Esophagus squamous epithelium (tissue), 5 donors: ENCODE data around the gene HIVEP1. TPM values are rescaled to one million over a fixed set of nuclear protein-coding genes. Genes with fewer than 3 reads are reported as not detected.

Source experiments
- DNase-seq: peaks from one replicate; lab custom pipeline; 2025; lab: John Stamatoyannopoulos, UW
- H3K27ac ChIP-seq, 4 donors: fragments of 200-600 bp; sonication (generic); one replicate each; pipeline ENCODE4 v1.5.1; 2016 to 2019; ENCODE audit warnings: mild to moderate bottlenecking in 1 of 4
- H3K27me3 ChIP-seq, 4 donors: fragments of 200-600 bp; sonication (generic); 1 replicate in 3 of 4; 2 replicates in 1 of 4; pipeline versions ENCODE4 v1.5.1 to v1.6.0; 2017 to 2021; ENCODE audit warnings: antibody characterized with exemption in 1 of 4
- H3K36me3 ChIP-seq, 3 donors: fragments of 200-600 bp; sonication (generic); one replicate each; pipeline ENCODE4 v1.5.1; 2016 to 2019
- H3K4me1 ChIP-seq, 3 donors: fragments of 200-600 bp; sonication (generic); one replicate each; pipeline ENCODE4 v1.5.1; 2017 to 2019
- H3K4me3 ChIP-seq, 4 donors: fragments of 200-600 bp; sonication (generic); 1 replicate in 3 of 4; 2 replicates in 1 of 4; pipeline ENCODE4 v1.5.1; 2016 to 2019; ENCODE audit warnings: mild to moderate bottlenecking in 2 of 4, moderate library complexity in 1 of 4
- H3K9me3 ChIP-seq, 3 donors: fragments of 200-600 bp; sonication (generic); one replicate each; pipeline ENCODE4 v1.5.1; 2016 to 2019
- CTCF ChIP-seq, 6 experiments: fragments of 450-650 bp in 4 of 6; fragments of 200-600 bp in 2 of 6; sonication (generic) in 2 of 6; IDR thresholded peaks; one replicate each; pipeline ENCODE4 v1.5.1; 2016 to 2019; ENCODE audit warnings: antibody characterized with exemption in 6 of 6, mild to moderate bottlenecking in 4 of 6, moderate library complexity in 4 of 6
- POLR2A ChIP-seq, 4 donors: fragments of 450-650 bp; IDR thresholded peaks; one replicate each; pipeline ENCODE4 v1.6.1; 2017; ENCODE audit warnings: antibody characterized with exemption in 4 of 4, mild to moderate bottlenecking in 4 of 4, moderate library complexity in 3 of 4
- WGBS, 2 donors: methylation state at CpG; one replicate each; pipeline ENCODE4 v1.1.5; 2018; 5-methylcytosine and 5-hydroxymethylcytosine counted together
- intact Hi-C: fragments of 100-400 bp; cut with DNase I; formaldehyde crosslinking; loops from one replicate; pipeline ENCODE4 v1.15.0; 2022
- total RNA-seq, 4 donors: library from RNA; depleted of rRNA; stranded (reverse); fragments of >200 nt; gene quantifications; one replicate each; pipeline ENCODE4 v1.1.0, GENCODE V29; 2016
- donor health status: DM: yes; HTN: yes; CAD: no.

The HIVEP1 gene
- total RNA-seq, 4 donors from 2014 or later = 11.0 to 22.3 (median 20.7) TPM

- no peak overlapping the region for H3K27ac ChIP-seq
- TF ChIP-seq POLR2A (IDR thresholded peaks at IDR 0.05) (no peak), CTCF (IDR thresholded peaks at IDR 0.05) (no peak)
- intact Hi-C loops = no loop called here
- no peaks in the 10 kb centered on the region for H3K9me3 ChIP-seq
- no peaks in the 10 kb centered on the region for H3K36me3 ChIP-seq
- DNase-seq = no peak
- no peak overlapping the region for H3K4me3 ChIP-seq
- H3K4me1 ChIP-seq = peaks cover 0 to 5% (median 0%) of the 10 kb centered on the region in 3 donors
- H3K27me3 ChIP-seq = no peaks in the 10 kb centered on the region
Measured at GRCh38 chr6:12083763-12084162, 71.7 kb downstream of the HIVEP1 start.

GRCh38 chr6:12084681-12085080, 72.6 kb downstream of the HIVEP1 start:
- no peak for DNase-seq
- 63 to 67% methylated on average over 7 of the region's 7 CpGs for WGBS, 2 donors
- H3K27me3 ChIP-seq = no peaks in the 10 kb centered on the region
- intact Hi-C loops = no loop called here
- H3K36me3 ChIP-seq = no peaks in the 10 kb centered on the region
- H3K9me3 ChIP-seq = no peaks in the 10 kb centered on the region
- no peak overlapping the region for H3K27ac ChIP-seq
- H3K4me1 ChIP-seq = peaks cover 0 to 5% (median 0%) of the 10 kb centered on the region in 3 donors
- TF ChIP-seq CTCF (IDR thresholded peaks at IDR 0.05) = no peak
- H3K4me3 ChIP-seq = no peak overlapping the region

GRCh38 chr6:12088531-12088930, 76.4 kb downstream of the HIVEP1 start:
- intact Hi-C loops = no loop called here
- Histone ChIP-seq H3K4me1 (no peaks in the 10 kb centered on the region), H3K36me3 (no peaks in the 10 kb centered on the region), H3K4me3 (no peak overlapping the region), H3K27ac (no peak overlapping the region), H3K27me3 (no peaks in the 10 kb centered on the region), H3K9me3 (no peaks in the 10 kb centered on the region)
- DNase-seq = no peak
- WGBS, 2 donors = 82 to 92% methylated on average over 1 of the region's 1 CpG
- TF ChIP-seq CTCF (IDR thresholded peaks at IDR 0.05) (no peak), POLR2A (IDR thresholded peaks at IDR 0.05) (no peak)

GRCh38 chr6:12090714-12091113, 78.6 kb downstream of the HIVEP1 start:
- no peak for DNase-seq
- TF ChIP-seq POLR2A (IDR thresholded peaks at IDR 0.05) (no peak), CTCF (IDR thresholded peaks at IDR 0.05) (no peak)
- Histone ChIP-seq H3K4me1 (no peaks in the 10 kb centered on the region), H3K4me3 (no peak overlapping the region), H3K36me3 (no peaks in the 10 kb centered on the region), H3K27me3 (no peaks in the 10 kb centered on the region), H3K9me3 (no peaks in the 10 kb centered on the region), H3K27ac (no peak overlapping the region)
- intact Hi-C loops = no loop called here

- no peak for DNase-seq
- Histone ChIP-seq H3K27ac (no peak overlapping the region), H3K4me3 (no peak overlapping the region), H3K27me3 (no peaks in the 10 kb centered on the region), H3K36me3 (no peaks in the 10 kb centered on the region), H3K9me3 (no peaks in the 10 kb centered on the region), H3K4me1 (no peaks in the 10 kb centered on the region)
- TF ChIP-seq POLR2A (IDR thresholded peaks at IDR 0.05) = no peak
- TF ChIP-seq CTCF (IDR thresholded peaks at IDR 0.05) = no peak
- intact Hi-C loops = no loop called here
- 86 to 90% methylated on average over 5 of the region's 5 CpGs for WGBS, 2 donors
Measured at GRCh38 chr6:12092762-12093161, 80.7 kb downstream of the HIVEP1 start.
